GM19099 (cell line): Measurements from ENCODE around the gene SYNPO2.

Experiments
- POLR2A ChIP-seq: IDR thresholded peaks from 3 replicates; pipeline ENCODE4 v1.6.1; 2011; ENCODE audit warnings: low read depth; ENCODE audit not compliant: insufficient read length; ENCODE audit errors: extremely low read depth

SYNPO2 gene

GRCh38 chr4:119106036-119107000 is 217.7 kb downstream of the SYNPO2 start:
- no peak for TF ChIP-seq POLR2A

DNA sequence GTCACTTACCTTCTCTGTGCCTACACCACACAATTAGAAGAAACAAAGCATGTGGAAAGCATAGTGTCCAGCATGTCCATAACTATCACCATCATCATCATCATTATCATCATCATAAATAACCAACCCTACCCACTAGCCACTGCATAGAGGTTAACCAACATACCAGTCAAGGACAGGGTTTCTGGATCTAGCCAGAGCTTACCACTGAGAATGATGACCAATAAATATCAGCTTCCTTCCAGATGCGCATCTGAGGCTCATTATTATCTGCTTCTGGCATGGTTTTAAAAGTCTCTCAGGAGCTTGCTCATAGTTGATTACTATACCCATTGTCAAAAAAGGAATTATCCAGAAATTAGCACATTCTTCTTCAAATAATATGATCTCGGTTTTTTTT is 221.5 kb downstream of the SYNPO2 start:
- no peak for TF ChIP-seq POLR2A
